SK-N-SH treated with all-trans-retinoic acid at 6 μM for 48 hours (cell line): ENCODE results near the gene C1QTNF9.
"Not testable (repeated sequence)": the region's sequence is repeated elsewhere in the genome, so short reads cannot be mapped to it uniquely, and the experiment has no call there.

Source experiments
- ATAC-seq: fragments of 200-7000 bp; cut with Tn5 transposase; 3 replicates; pipeline ENCODE4 v1.9.1; 2020; ENCODE audit warnings: mild to moderate bottlenecking, moderate library complexity
- ARNTL ChIP-seq: fragments of 450-650 bp; formaldehyde crosslinking; IDR thresholded peaks from 2 replicates; pipeline ENCODE4 v1.5.0; 2020; ENCODE audit warnings: low read depth, mild to moderate bottlenecking, moderate library complexity, borderline replicate concordance
- CREB5 ChIP-seq: fragments of 250-450 bp; sonication (Bioruptor Pico); IDR thresholded peaks from 2 replicates; pipeline ENCODE4 v1.5.1; 2020; ENCODE audit warnings: low read depth, mild to moderate bottlenecking, moderate library complexity
- CSDC2 ChIP-seq: fragments of 250-450 bp; sonication (Bioruptor Pico); IDR thresholded peaks from 2 replicates; pipeline ENCODE4 v1.5.0; 2020; ENCODE audit warnings: mild to moderate bottlenecking, moderate library complexity
- CSRNP3 ChIP-seq: fragments of 250-450 bp; sonication (Bioruptor Pico); IDR thresholded peaks from 2 replicates; pipeline ENCODE4 v1.5.1; 2021; ENCODE audit warnings: mild to moderate bottlenecking, moderate library complexity
- ESRRG ChIP-seq: fragments of 250-450 bp; sonication (Bioruptor Pico); IDR thresholded peaks from 2 replicates; pipeline ENCODE4 v1.6.1; 2021; ENCODE audit warnings: mild to moderate bottlenecking
- ISL1 ChIP-seq: fragments of 250-450 bp; sonication (Bioruptor Pico); IDR thresholded peaks from 2 replicates; pipeline ENCODE4 v2.1.2; 2022; ENCODE audit warnings: mild to moderate bottlenecking, moderate library complexity
- OSR1 ChIP-seq: fragments of 250-450 bp; sonication (Bioruptor Pico); IDR thresholded peaks from 2 replicates; pipeline ENCODE4 v1.8.0; 2022; ENCODE audit warnings: moderate library complexity, mild to moderate bottlenecking, inconsistent platforms
- PATZ1 ChIP-seq: fragments of 250-450 bp; sonication (Bioruptor Pico); IDR thresholded peaks from 2 replicates; pipeline ENCODE4 v1.8.0; 2020; ENCODE audit warnings: mild to moderate bottlenecking, moderate library complexity, borderline replicate concordance
- POU6F1 ChIP-seq: fragments of 250-450 bp; sonication (Bioruptor Pico); IDR thresholded peaks from 2 replicates; pipeline ENCODE4 v1.8.0; 2021; ENCODE audit warnings: low read depth, mild to moderate bottlenecking, moderate library complexity, borderline replicate concordance
- PPARA ChIP-seq: fragments of 250-450 bp; sonication (Bioruptor Pico); IDR thresholded peaks from 2 replicates; pipeline ENCODE4 v1.5.0; 2020; ENCODE audit warnings: mild to moderate bottlenecking, borderline replicate concordance
- RARB ChIP-seq: fragments of 250-450 bp; sonication (Bioruptor Pico); IDR thresholded peaks from 2 replicates; pipeline ENCODE4 v1.8.0; 2021; ENCODE audit warnings: mild to moderate bottlenecking, moderate library complexity
- SNAI2 ChIP-seq: fragments of 250-450 bp; sonication (Bioruptor Pico); IDR thresholded peaks from 2 replicates; pipeline ENCODE4 v1.5.0; 2020; ENCODE audit warnings: mild to moderate bottlenecking, moderate library complexity
- TCF4 ChIP-seq: fragments of 250-450 bp; sonication (Bioruptor Pico); IDR thresholded peaks from 2 replicates; pipeline ENCODE4 v1.8.0; 2021; ENCODE audit warnings: mild to moderate bottlenecking, moderate library complexity, borderline replicate concordance
- TOX ChIP-seq: fragments of 250-450 bp; sonication (Bioruptor Pico); IDR thresholded peaks from 2 replicates; pipeline ENCODE4 v1.8.0; 2021; ENCODE audit warnings: mild to moderate bottlenecking, moderate library complexity, borderline replicate concordance
- TSHZ2 ChIP-seq: fragments of 250-450 bp; sonication (Bioruptor Pico); IDR thresholded peaks from 2 replicates; pipeline ENCODE4 v1.5.0; 2020; ENCODE audit warnings: mild to moderate bottlenecking, moderate library complexity
- ZC3H10 ChIP-seq: fragments of 250-450 bp; sonication (Bioruptor Pico); IDR thresholded peaks from 2 replicates; pipeline ENCODE4 v1.5.1; 2021; ENCODE audit warnings: mild to moderate bottlenecking, moderate library complexity
- ZFP30 ChIP-seq: fragments of 450-650 bp; formaldehyde crosslinking; IDR thresholded peaks from 2 replicates; pipeline ENCODE4 v1.5.0; 2022; ENCODE audit warnings: mild to moderate bottlenecking, moderate library complexity
- ZNF8 ChIP-seq: fragments of 450-650 bp; formaldehyde crosslinking; IDR thresholded peaks from 2 replicates; pipeline ENCODE4 v1.5.0; 2020; ENCODE audit warnings: mild to moderate bottlenecking, moderate library complexity

The C1QTNF9 gene

GRCh38 chr13:24356837-24357236 lies 47.5 kb downstream of the C1QTNF9 start:
- no peak for TF ChIP-seq ZC3H10

GRCh38 chr13:24357756-24358155 lies 48.4 kb downstream of the C1QTNF9 start:
- TF ChIP-seq TCF4 (CRISPR knock-in tag), result no peak
- no peak for TF ChIP-seq PATZ1 (CRISPR knock-in tag)
- TF ChIP-seq CSRNP3 (CRISPR knock-in tag), result no peak
- ATAC-seq, result no peak

More at GRCh38 chr13:24356837-24357236, 47.5 kb downstream of the C1QTNF9 start:
- no peak for ATAC-seq

- not testable (repeated sequence) for ATAC-seq
Observed at GRCh38 chr13:24358836-24359235, 49.5 kb downstream of the C1QTNF9 start.

- ATAC-seq, result not testable (repeated sequence)
Observed at GRCh38 chr13:24359252-24359651, 49.9 kb downstream of the C1QTNF9 start.

GRCh38 chr13:24360106-24360505 lies 50.7 kb downstream of the C1QTNF9 start:
- ATAC-seq, result no peak
- no peak for TF ChIP-seq TOX (CRISPR knock-in tag)
- no peak for TF ChIP-seq SNAI2 (CRISPR knock-in tag)
- no peak for TF ChIP-seq OSR1 (CRISPR knock-in tag)
- TF ChIP-seq ESRRG (CRISPR knock-in tag), result no peak
- no peak for TF ChIP-seq ZFP30
- no peak for TF ChIP-seq TSHZ2 (CRISPR knock-in tag)
- TF ChIP-seq ZNF8 (CRISPR knock-in tag), result no peak
- no peak for TF ChIP-seq TCF4 (CRISPR knock-in tag)
- no peak for TF ChIP-seq RARB (CRISPR knock-in tag)
- TF ChIP-seq CREB5 (CRISPR knock-in tag), result no peak
- TF ChIP-seq PPARA (CRISPR knock-in tag), result no peak
- TF ChIP-seq ARNTL (CRISPR knock-in tag), result no peak
- no peak for TF ChIP-seq ISL1 (CRISPR knock-in tag)
- TF ChIP-seq PATZ1 (CRISPR knock-in tag), result no peak
- no peak for TF ChIP-seq POU6F1 (CRISPR knock-in tag)
- TF ChIP-seq CSDC2 (CRISPR knock-in tag), result no peak
